NB4 (cell line): Measurements from ENCODE around the gene OPN1SW.

Experiments
- POLR2A ChIP-seq: IDR thresholded peaks from 2 replicates; pipeline ENCODE4 v1.6.1; 2011; ENCODE audit warnings: mild to moderate bottlenecking; ENCODE audit not compliant: insufficient read length; ENCODE audit errors: extremely low read depth
- TF ChIP-seq, protein P1 (sequence below): IDR thresholded peaks from one replicate; pipeline ENCODE4 v1.5.1; 2012; ENCODE audit warnings: low read depth, low read length

DNA sequence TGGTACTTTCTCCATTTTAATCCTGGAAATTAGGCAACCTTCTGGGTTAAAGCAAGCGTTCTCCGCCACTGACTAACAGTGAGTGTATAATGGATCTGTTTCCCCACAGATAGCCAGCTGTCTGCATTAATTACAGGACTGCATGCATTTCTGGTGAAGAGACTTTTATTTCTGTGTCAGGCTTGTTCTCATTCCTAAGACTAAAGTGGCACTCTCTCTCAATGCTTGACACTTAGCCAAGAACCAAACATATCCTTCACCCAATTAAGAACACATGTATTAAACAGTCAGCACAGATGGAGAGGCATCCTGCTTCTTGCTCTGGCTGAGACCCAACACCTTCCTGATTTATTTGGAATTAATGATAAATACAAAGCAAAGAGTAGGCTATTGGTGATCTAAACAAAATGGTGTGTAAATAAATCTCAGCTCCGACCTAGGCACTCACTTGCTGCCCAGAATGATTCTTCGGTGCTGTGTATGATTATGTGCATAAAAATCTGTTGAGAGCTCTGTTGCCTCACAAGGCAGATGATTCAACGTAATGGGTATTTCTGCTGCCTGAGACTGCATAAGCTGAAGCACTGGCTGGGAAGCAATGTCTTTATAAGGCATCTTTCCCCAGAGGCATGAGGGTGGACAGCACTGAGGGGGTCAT, 19.6 kb downstream of the OPN1SW start:
- TF ChIP-seq, protein P1, sequence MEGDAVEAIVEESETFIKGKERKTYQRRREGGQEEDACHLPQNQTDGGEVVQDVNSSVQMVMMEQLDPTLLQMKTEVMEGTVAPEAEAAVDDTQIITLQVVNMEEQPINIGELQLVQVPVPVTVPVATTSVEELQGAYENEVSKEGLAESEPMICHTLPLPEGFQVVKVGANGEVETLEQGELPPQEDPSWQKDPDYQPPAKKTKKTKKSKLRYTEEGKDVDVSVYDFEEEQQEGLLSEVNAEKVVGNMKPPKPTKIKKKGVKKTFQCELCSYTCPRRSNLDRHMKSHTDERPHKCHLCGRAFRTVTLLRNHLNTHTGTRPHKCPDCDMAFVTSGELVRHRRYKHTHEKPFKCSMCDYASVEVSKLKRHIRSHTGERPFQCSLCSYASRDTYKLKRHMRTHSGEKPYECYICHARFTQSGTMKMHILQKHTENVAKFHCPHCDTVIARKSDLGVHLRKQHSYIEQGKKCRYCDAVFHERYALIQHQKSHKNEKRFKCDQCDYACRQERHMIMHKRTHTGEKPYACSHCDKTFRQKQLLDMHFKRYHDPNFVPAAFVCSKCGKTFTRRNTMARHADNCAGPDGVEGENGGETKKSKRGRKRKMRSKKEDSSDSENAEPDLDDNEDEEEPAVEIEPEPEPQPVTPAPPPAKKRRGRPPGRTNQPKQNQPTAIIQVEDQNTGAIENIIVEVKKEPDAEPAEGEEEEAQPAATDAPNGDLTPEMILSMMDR, result no peak
- TF ChIP-seq POLR2A, result no peak
